Renal cortical epithelial cell (primary cell): ENCODE measurements around the gene PPT1. TPM values are rescaled to one million over a fixed set of nuclear protein-coding genes. Genes with fewer than 3 reads are reported as not detected.
A peak's percentile ranks its signal among the peaks of the same experiment; 100 is the strongest.
"Not testable (repeated sequence)": the region's sequence is repeated elsewhere in the genome, so short reads cannot be mapped to it uniquely, and the experiment has no call there.

Source experiments
- DNase-seq: peaks from one replicate; pipeline ENCODE4 v3.0.0-alpha.2; 2011; ENCODE audit warnings: low read depth
- total RNA-seq: library from RNA; depleted of rRNA; stranded (reverse); fragments of >200 nt; gene quantifications from 2 replicates; pipeline ENCODE4 v1.2.3, GENCODE V29; 2014

PPT1 gene
- total RNA-seq, 1 donor from 2014 or later = 51.4 TPM

GRCh38 chr1:40057310-40058030 lies 39.6 kb downstream of the PPT1 start:
- no peak for DNase-seq

- no peak for DNase-seq
Observed at GRCh38 chr1:40056519-40057309, 40.3 kb downstream of the PPT1 start.

GRCh38 chr1:40053138-40053887 lies 43.7 kb downstream of the PPT1 start:
- DNase-seq = no peak

GRCh38 chr1:40050863-40051262 lies 46.2 kb downstream of the PPT1 start:
- DNase-seq = no peak

GRCh38 chr1:40049725-40050124 lies 47.3 kb downstream of the PPT1 start:
- peak; percentile 61 for DNase-seq

- no peak for DNase-seq
Observed at GRCh38 chr1:40047769-40048168, 49.3 kb downstream of the PPT1 start.

- DNase-seq = peak; percentile 13
Observed at GRCh38 chr1:40047276-40047675, 49.8 kb downstream of the PPT1 start.

- DNase-seq = no peak
Observed at GRCh38 chr1:40045766-40046165, 51.3 kb downstream of the PPT1 start.

GRCh38 chr1:40045182-40045581 lies 51.9 kb downstream of the PPT1 start:
- peak; percentile 31 for DNase-seq

- no peak for DNase-seq
Observed at GRCh38 chr1:40044110-40044509, 52.9 kb downstream of the PPT1 start.

GRCh38 chr1:40042341-40042740 lies 54.7 kb downstream of the PPT1 start:
- peak; percentile 47 for DNase-seq

GRCh38 chr1:40041466-40041838 lies 55.6 kb downstream of the PPT1 start:
- no peak for DNase-seq

GRCh38 chr1:40040511-40041465 lies 56.3 kb downstream of the PPT1 start, which contains the start of gene CAP1:
CAP1 (plus strand) TSS chr1:40040729; CDS start chr1:40059347, 18,618 bp downstream.
- peak; percentile 93 for DNase-seq

GRCh38 chr1:40039757-40040510 lies 57.1 kb downstream of the PPT1 start:
- DNase-seq = peak; percentile 80

- DNase-seq = peak; percentile 70
Observed at GRCh38 chr1:40039245-40039756, 57.8 kb downstream of the PPT1 start.

- no peak for DNase-seq
Observed at GRCh38 chr1:40038697-40039096, 58.4 kb downstream of the PPT1 start.

- not testable (repeated sequence) for DNase-seq
Observed at GRCh38 chr1:40037254-40037653, 59.8 kb downstream of the PPT1 start.

- DNase-seq = no peak
Observed at GRCh38 chr1:40036574-40036973, 60.5 kb downstream of the PPT1 start.

- DNase-seq = no peak
Observed at GRCh38 chr1:40034869-40035268, 62.2 kb downstream of the PPT1 start.

- DNase-seq = peak; percentile 71
Observed at GRCh38 chr1:40032240-40032891, 64.7 kb downstream of the PPT1 start.
